ENCODE results near the gene CALCB.

CALCB gene

DNA sequence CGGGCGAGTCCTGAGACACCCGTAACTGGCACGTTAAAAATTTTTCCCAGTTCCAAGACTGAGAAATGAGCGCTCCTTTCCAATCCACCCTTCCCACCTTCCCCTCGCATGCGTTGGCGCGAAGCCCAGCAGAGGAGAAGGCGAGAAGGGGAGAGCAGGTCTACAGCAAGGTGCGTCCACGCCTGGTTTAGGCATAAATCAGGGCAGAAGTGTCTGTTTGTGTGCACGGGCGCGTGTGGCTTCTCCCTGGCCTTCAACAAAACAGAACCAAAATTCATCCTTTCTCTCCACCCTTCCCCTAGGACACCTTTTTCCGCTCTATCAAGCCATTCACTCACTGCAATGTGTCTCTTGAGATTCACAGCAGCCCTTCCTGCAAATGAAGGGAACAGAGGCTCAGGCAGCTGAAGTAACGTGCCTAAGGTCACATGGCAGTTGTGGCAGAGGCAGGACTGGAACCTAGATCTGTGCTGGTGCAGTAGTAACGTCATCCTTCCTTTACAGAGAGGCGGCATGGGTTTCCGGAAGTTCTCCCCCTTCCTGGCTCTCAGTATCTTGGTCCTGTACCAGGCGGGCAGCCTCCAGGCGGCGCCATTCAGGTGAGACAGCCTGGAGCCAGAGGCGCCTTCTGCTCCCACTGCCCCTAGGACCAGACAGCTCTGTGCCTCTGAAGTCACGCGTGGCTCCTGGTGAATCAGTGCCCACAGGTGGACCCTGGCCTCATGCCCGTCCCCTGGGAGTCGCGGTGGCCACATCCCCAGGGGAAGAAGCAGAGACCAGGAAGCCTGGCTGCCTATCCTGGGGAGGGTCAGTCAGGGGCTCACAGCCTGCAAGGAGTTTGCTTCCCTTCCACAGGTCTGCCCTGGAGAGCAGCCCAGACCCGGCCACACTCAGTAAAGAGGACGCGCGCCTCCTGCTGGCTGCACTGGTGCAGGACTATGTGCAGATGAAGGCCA lies 1.1 kb downstream of the CALCB start:
- DNase-seq: peak; percentile 91

DNA sequence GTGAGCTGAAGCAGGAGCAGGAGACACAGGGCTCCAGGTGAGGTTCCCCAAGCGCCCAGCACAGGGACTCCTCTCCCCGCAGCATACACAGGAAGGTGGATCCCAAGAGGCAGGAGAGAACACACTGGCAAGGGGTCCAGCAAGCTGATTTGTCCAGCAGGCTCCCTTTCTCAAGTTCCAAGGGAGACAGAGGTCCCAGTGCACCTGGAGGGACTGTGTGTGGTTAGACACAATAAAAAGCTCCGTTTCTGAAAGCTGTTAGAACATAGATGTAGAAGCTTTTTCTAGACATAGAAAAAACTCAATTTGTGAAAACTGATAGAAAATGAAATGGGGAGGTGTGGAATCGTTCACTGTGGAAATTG lies 1.8 kb downstream of the CALCB start:
- DNase-seq: no peak

DNA sequence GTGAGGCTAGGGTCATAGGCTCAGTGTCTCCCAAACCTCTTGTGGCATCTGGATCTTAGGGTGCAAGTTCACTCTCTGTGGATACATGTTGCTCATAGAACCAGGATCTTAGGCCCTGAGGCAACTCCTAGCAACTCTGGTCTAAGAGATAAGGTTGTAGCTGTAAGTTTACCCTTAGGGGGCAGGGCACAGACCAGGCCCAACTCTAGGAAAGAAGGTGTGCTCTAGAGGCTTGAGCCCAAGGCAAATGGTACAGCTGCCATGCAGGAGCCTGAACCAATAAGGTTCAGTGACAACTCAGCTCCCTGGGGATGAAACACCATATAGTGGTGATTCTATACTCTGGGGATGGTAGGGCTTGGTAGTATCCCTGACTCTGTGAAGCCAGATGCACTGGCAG lies 17.8 kb downstream of the CALCB start:
- no peak for DNase-seq

DNA sequence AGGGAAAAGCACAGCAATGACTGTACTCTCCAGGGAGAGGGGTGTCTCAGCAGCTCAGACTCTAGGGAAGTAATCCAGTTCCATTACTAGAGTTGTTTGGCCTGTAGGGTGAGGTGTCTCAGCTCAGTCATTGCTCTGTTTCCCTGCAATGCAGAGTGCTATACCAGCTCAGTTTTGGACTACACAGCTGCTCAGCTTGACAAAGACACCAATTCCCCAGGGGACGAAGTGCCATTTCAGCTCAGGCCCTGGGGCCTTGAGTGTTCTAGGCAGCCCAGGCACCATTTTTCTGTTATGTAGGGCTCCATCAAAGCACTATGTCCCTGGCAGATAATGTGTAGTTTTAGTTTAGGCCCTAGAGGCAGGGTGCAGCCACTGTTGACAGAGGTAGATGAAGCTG lies 18.2 kb downstream of the CALCB start:
- no peak for DNase-seq

DNA sequence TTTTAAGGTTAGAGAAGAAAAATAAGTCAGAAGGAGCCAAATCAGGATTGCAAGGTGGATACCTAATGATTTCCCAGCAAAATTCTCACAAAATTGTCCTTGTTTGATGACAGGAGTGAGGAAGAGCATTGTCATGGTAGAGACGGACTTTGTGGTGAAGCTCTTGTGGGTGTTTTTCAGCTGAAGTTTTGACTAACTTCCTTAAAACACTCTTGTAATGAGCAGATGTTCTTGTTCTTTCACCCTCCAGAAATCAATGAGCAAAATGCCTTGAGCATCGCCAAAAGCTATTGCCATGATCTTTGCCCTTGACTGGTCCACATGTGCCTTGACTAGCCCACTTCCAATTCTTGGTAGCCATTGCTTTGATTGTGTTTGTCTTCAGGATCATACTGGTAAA lies 20.0 kb downstream of the CALCB start:
- no peak for DNase-seq

- no peak for DNase-seq
Measured at GRCh38 chr11:15095736-15096228, 22.4 kb downstream of the CALCB start.

- no peak for DNase-seq
Measured at GRCh38 chr11:15097411-15097810, 24.0 kb downstream of the CALCB start.

GRCh38 chr11:15099267-15099666 lies 25.9 kb downstream of the CALCB start:
- DNase-seq: no peak

DNA sequence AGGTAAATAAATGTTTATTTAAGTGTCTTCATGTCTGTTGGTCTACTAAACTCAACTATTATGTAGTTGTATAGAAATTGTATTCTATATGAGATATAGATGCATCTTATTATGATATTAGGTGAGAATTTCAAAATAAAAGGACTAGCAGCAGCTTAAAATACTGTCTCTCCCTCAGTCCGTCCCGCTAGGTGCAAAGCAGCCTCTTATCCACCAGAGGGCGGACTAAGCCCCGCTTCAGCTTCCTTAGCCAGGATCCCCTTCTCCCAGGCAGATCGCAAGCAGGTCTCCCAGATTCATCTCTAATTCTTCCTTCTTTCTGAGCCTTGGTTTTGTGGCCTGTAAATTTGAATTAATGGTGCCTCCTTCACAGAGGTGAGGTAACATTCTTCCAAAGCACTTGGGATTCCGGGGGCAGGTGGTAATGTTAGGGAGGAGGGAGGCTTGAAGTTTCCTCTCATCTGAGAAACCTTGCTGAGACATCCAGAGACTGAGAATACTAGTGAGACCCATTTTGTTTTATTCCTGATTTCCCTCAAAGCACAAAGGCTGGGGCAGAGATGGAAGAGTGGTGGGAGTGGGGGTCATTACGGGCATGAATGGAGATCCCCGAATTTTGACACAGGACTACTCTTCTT lies 27.8 kb downstream of the CALCB start:
- peak; percentile 51 for DNase-seq

DNA sequence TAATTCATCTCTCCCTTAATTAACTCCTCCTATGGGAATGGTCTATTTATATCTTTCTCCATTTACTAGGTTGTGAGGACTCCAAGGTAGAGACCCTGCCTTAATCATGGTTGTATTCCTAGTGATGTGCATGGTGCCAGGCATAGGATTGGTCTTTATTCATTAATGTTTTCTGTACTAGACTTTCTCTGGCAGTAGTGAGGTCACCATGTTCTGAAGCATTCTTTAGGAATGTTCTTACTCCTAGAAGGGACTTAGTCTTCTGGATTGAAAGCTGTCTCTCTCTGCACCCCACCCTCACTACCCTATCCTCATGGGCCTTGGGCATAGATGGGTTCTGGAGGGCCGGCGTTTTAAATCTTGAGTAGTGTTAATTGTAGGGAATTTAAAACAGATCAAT lies 30.8 kb downstream of the CALCB start:
- DNase-seq: no peak

DNA sequence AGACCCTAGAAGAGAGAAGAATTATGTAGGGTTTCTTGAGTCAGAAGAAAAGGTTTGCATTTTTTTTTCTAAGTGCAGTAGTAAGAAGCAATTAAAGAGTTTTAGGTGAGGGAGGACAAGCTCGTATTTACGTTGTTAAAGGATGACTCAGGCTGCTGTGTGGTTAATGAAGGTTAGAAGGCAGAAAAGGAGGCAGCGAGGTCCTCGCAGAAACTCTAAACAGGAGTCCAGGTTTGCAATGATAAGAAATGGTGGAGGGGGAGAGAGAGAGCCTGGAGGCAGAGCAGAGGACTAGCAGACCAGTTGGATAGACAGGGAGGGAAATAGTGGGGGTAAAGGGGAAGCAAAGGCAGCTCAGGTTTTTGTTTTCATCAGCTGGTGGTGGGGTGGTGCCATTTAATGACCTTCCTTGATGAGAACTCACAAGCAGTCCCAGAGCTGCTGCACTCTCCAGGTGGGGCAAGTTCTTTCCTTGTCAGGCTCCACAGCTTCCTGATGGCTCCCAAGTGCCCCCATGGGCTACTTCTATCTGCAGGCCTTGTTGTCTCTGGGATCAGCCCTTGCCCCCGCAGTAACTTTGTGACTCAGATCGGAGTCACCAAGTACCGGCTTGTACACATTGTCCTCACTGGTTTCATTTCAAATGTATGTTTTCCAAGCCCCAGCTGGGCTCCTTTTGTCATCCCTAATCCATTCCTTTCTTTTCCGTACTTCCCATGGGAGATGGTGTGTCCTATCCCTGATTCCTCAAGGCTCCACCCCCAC lies 33.0 kb downstream of the CALCB start:
- no peak for DNase-seq

DNA sequence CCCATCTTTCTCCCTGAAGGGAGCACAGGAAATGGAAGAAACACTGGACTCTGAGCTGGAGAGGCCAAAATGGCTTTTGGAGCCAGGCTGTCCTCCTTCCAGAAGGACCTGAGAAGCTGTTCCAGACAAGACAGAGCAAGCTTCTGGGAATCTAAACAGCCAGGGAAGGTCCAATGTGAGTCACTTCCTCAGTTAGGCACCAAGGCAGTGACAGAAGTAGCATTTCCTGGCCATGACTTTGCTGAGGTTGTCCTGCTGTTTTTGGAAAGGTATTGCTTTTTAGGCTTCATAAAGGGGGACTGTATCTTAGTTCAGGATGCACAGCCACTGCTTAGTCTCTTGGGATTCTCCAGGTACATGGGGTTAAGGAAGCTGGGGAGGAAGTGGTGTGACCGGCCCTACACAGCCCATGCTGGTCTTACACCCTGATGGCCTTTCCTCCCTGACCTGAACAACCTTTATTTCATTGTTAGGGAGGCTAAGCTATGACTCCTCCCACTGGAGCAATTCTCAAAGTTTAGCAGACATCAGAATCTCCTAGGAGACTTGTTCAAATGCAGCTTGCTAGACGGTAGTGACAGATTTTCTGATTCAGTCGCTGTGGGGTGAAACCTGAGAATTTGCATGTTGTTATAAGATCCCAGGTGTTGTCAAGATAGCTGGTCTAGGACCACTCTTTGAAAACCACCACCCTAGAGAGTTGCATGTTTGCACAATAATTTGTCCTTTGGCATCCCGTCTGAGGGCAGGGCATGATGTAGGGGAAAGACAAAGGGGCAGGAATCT lies 34.5 kb downstream of the CALCB start:
- DNase-seq: no peak

DNA sequence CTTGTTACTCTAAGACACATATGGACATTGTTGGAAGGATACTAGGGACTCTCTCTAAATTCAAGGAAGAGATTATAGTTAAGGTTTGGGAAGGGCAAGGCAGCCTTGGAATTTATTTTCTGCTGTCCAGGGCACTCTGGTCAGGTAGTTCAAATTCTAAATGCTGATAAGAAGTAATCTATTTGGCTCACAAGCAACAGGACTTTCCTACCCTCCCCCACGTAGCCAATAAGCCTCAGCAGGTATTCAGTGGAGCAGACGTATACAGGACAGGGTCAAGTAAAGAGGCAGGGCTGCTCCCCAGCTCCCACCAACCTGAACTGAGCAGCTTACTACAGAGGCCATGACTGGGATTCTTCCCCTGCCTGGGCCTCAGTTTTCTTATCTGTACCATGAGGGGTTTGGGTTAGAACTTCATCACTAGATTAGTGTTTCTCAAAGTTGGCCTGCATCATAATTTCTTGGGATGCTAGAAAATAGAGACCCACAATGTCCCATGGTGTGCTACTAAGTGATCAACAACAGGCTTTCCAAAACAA lies 35.3 kb downstream of the CALCB start:
- no peak for DNase-seq

DNA sequence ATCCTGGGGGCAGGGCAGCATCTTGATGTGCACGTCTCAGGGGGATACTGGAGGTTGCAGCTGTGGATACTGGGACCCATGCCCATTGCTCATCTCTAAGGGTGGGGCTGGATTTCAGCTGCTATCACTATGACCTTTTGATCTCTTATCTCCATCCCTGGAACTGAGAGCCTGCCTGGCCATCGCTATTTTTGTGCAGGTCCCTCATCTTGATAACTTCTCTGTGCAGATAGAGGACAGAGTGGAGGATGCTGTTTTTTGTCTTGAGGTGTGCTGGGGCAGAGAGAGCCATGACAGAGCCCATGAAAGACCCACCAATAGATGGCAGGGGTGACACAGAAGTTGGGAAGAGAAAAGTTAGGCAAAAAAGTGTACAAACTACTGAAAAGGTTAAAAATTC lies 36.2 kb downstream of the CALCB start:
- no peak for DNase-seq

- DNase-seq: no peak
Measured at GRCh38 chr11:15111215-15111614, 37.8 kb downstream of the CALCB start.

DNA sequence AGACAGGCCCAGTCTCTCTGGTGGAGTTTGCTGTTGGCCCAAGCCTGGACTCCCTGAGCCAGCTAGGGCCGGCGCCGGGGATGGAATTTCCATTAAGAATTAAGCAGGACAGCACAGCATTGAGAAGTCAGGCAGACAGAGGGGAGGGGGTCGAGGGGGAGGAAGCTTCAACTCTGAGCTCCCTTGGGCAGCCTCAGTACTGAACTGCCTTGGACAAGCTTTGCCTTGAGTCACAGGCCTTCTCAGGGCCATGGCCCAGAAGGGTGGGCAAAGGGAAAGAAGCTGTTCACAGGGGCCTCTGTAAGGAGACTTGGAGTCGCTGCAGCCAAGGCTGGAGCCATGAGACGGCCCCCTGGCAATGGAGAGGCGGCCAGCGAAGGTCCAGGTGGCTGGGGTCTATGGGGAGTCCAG lies 38.7 kb downstream of the CALCB start:
- no peak for DNase-seq

DNA sequence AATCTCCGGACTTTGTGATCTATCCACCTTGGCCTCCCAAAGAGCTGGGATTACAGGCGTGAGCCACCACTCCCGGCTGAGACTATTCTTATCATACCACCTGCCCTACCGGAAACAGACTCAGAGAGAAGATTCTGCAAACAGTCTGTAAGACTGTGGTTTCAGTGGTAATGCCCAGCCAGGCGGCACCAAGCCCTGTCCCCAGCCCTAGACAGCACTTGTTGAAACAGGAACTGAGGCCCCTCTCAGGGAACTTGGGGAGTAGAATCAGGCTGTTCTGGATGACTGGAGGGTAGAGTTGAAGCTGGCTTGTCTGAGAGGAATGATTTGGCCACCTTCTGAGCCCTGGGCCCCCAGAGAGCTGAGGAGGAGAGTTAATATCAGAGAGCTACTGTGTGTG lies 40.0 kb downstream of the CALCB start:
- DNase-seq: no peak

DNA sequence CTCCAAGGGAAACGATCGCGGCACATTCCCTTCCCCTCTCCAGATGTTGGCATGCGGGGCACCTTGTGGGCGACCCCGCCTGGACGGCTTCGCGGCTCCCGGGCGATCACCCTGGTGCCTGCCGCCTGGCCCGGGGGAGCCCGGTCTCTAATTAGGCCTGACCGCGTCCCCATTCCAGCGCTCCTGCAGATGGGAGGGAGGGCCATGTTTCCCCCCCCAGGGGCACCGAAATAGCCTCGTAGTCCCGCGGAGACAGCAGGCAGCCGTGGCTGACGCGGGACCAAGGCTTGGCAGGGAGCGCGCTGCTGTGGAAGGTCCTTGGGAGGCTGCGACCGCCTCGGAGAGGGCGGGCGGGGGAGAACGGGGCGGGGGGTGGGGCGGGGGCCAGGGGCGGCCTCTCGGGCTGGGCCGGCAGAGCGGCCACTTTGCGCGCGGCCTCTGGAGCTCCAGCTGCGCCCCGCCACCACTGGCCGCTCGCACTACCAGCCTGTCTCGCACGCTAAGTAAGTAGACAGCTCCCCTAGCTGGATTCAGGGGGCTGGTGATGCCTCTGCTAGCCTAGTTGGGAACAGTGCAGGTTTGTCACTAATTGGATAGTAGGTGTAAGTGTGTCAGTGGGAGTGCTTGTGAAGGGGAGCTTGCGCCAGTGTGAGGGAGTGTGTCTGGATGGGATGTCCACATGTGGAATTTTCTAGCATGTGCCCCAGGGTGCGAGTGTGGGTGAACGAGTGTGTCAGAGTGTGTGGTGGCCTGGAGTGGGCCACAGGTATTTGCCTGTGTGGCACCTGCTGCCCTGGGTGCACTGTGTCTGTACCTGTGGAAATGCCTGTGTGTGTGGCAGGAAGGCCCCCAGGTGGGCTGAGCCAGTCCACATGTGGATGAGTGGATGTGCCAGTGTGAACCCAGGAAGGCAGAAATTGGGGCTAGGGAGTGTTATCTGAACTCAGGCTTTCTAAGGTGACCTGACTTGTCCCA lies 41.4 kb downstream of the CALCB start, which contains the start of gene INSC:
Gene INSC (plus strand): TSS at position 423 of the 975 bp plus-strand sequence. CDS start 34,252 bp downstream, outside the sequence.
- no peak for DNase-seq

DNA sequence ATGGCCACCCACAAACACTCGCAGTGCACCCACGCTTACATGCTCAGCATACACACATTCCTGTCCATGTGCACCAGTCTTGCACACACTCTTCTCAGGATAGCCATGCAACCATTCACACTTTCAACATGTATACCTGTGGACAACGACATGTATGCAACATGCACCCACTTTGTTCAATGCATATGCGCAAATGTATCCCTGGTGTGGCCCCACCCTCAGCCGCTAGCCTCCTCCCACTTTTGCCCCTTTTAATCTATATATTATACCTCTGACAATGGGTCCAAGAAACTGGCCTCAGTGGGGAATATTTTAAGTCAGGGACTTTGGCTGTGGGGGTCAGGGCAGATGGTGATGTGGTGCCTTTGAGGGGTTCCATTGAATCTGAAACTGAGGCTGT lies 42.3 kb downstream of the CALCB start:
- no peak for DNase-seq

- DNase-seq: no peak
Measured at GRCh38 chr11:15117751-15118150, 44.4 kb downstream of the CALCB start.

GRCh38 chr11:15118431-15118830 lies 45.0 kb downstream of the CALCB start:
- DNase-seq: no peak

Data from stimulated activated CD4-positive, alpha-beta T cell treated with anti-CD3 and anti-CD28 coated beads, Interleukin-4, amount 100 ng/mL, for 24 hours (primary cell).